Measurements from ENCODE around the gene XRCC6. TPM values are rescaled to one million over a fixed set of nuclear protein-coding genes. Genes with fewer than 3 reads are reported as not detected.
A peak's percentile ranks its signal among the peaks of the same experiment; 100 is the strongest.
"Not testable (repeated sequence)": the region's sequence is repeated elsewhere in the genome, so short reads cannot be mapped to it uniquely, and the experiment has no call there.

XRCC6 gene
- polyA plus RNA-seq, 3 donors from 2014 or later = 351 to 473 (median 385) TPM

- peaks cover 30 to 65% of the 10 kb centered on the region in 2 donors for H3K4me1 Mint-ChIP-seq
- peak overlapping the region in 2 of 6 donors; percentile 97 to 98 for H3K27ac Mint-ChIP-seq
- not testable (repeated sequence) for H3K9me3 Mint-ChIP-seq, H3K36me3 Mint-ChIP-seq, DNase-seq
- H3K27me3 Mint-ChIP-seq (ENCODE audit: low read depth in 3 of 3) = peaks cover 5 to 12% (median 11%) of the 10 kb centered on the region in 3 donors
- peak overlapping the region; percentile 93 to 98 (median 94) for H3K4me3 Mint-ChIP-seq
These were observed 65.8 kb downstream of the XRCC6 start for GRCh38 chr22:41686890-41687289.

GRCh38 chr22:41687901-41688364 lies 66.8 kb downstream of the XRCC6 start:
- peak overlapping the region; percentile 97 to 99 (median 98) for H3K27ac Mint-ChIP-seq
- no peaks in the 10 kb centered on the region for H3K9me3 Mint-ChIP-seq
- no peaks in the 10 kb centered on the region for H3K36me3 Mint-ChIP-seq
- H3K4me3 Mint-ChIP-seq = peak overlapping the region; percentile 93 to 98 (median 94)
- peak in 1 of 3 donors; percentile 5 for DNase-seq
- peaks cover 5 to 8% (median 6%) of the 10 kb centered on the region in 3 donors for H3K27me3 Mint-ChIP-seq (ENCODE audit: low read depth in 3 of 3)
- peaks cover 25 to 55% of the 10 kb centered on the region in 2 donors for H3K4me1 Mint-ChIP-seq

GRCh38 chr22:41688365-41689211 lies 67.5 kb downstream of the XRCC6 start, which contains the start of gene SNU13:
Gene SNU13, minus strand, starts transcription at chr22:41688867. Its CDS starts 71 bp downstream, at chr22:41688796.
- peak within 1 kb of the TSS; percentile 93 to 98 (median 94) for H3K4me3 Mint-ChIP-seq
- DNase-seq = peak; percentile 90 to 91 (median 90)
- peak within 1 kb of the TSS; percentile 97 to 99 (median 98) for H3K27ac Mint-ChIP-seq
- peaks cover 5 to 8% (median 6%) of the 10 kb centered on the region in 3 donors for H3K27me3 Mint-ChIP-seq (ENCODE audit: low read depth in 3 of 3)
- peaks cover 23 to 49% of the 10 kb centered on the region in 2 donors for H3K4me1 Mint-ChIP-seq
- no peaks in the 10 kb centered on the region for H3K36me3 Mint-ChIP-seq
- no peaks in the 10 kb centered on the region for H3K9me3 Mint-ChIP-seq

GRCh38 chr22:41690476-41690875 lies 69.4 kb downstream of the XRCC6 start:
- no peaks in the 10 kb centered on the region for H3K9me3 Mint-ChIP-seq
- peaks cover 23 to 43% of the 10 kb centered on the region in 2 donors for H3K4me1 Mint-ChIP-seq
- H3K27me3 Mint-ChIP-seq (ENCODE audit: low read depth in 3 of 3) = peaks cover 5 to 8% (median 6%) of the 10 kb centered on the region in 3 donors
- no peaks in the 10 kb centered on the region for H3K36me3 Mint-ChIP-seq
- no peak for DNase-seq
- H3K4me3 Mint-ChIP-seq = peak overlapping the region; percentile 7 to 94 (median 44)
- H3K27ac Mint-ChIP-seq = peak overlapping the region; percentile 81 to 99 (median 98)

GRCh38 chr22:41695211-41695610 lies 74.1 kb downstream of the XRCC6 start:
- no peak for DNase-seq
- H3K4me3 Mint-ChIP-seq = no peak overlapping the region
- no peaks in the 10 kb centered on the region for H3K36me3 Mint-ChIP-seq
- peaks cover 9 to 22% of the 10 kb centered on the region in 2 donors for H3K4me1 Mint-ChIP-seq
- H3K27ac Mint-ChIP-seq = no peak overlapping the region
- H3K9me3 Mint-ChIP-seq = no peaks in the 10 kb centered on the region
- peaks cover 3 to 7% (median 3%) of the 10 kb centered on the region in 3 donors for H3K27me3 Mint-ChIP-seq (ENCODE audit: low read depth in 3 of 3)

GRCh38 chr22:41696703-41697102 lies 75.6 kb downstream of the XRCC6 start:
- DNase-seq = no peak
- H3K36me3 Mint-ChIP-seq = no peaks in the 10 kb centered on the region
- peaks cover 9 to 12% of the 10 kb centered on the region in 2 donors for H3K4me1 Mint-ChIP-seq
- H3K9me3 Mint-ChIP-seq = no peaks in the 10 kb centered on the region
- no peak overlapping the region for H3K4me3 Mint-ChIP-seq
- H3K27me3 Mint-ChIP-seq (ENCODE audit: low read depth in 3 of 3) = peaks cover 3 to 5% (median 3%) of the 10 kb centered on the region in 3 donors
- peak overlapping the region in 3 of 6 donors; percentile 74 to 84 (median 75) for H3K27ac Mint-ChIP-seq

- Mint-ChIP-seq H3K27ac (peak overlapping the region in 4 of 6 donors; percentile 59 to 84 (median 74)), H3K4me3 (peak overlapping the region; percentile 44 to 75 (median 67)), H3K9me3 (no peaks in the 10 kb centered on the region), H3K36me3 (no peaks in the 10 kb centered on the region), H3K27me3 (ENCODE audit: low read depth in 3 of 3) (peaks cover 3 to 5% (median 3%) of the 10 kb centered on the region in 3 donors), H3K4me1 (peaks cover 9 to 12% of the 10 kb centered on the region in 2 donors)
- DNase-seq = peak; percentile 81 to 83 (median 83)
These were observed 76.2 kb downstream of the XRCC6 start for GRCh38 chr22:41697126-41697775.

GRCh38 chr22:41699264-41700107 lies 78.4 kb downstream of the XRCC6 start, which contains the start of gene MEI1:
Gene MEI1, plus strand, starts transcription at chr22:41699503. Its CDS starts 36 bp downstream, at chr22:41699539.
- Mint-ChIP-seq H3K9me3 (no peaks in the 10 kb centered on the region), H3K27ac (peak within 1 kb of the TSS; percentile 46 to 90 (median 81)), H3K4me1 (peaks cover 9 to 12% of the 10 kb centered on the region in 2 donors), H3K4me3 (peak within 1 kb of the TSS; percentile 74 to 92 (median 79)), H3K36me3 (no peaks in the 10 kb centered on the region), H3K27me3 (ENCODE audit: low read depth in 3 of 3) (peaks cover 3 to 8% (median 3%) of the 10 kb centered on the region in 3 donors)
- DNase-seq = peak; percentile 80 to 83 (median 83)

GRCh38 chr22:41700108-41700364 lies 78.9 kb downstream of the XRCC6 start:
- Mint-ChIP-seq H3K36me3 (no peaks in the 10 kb centered on the region), H3K4me1 (peaks cover 9 to 12% of the 10 kb centered on the region in 2 donors), H3K9me3 (no peaks in the 10 kb centered on the region), H3K4me3 (peak overlapping the region in 1 of 5 donors; percentile 6), H3K27ac (no peak overlapping the region), H3K27me3 (ENCODE audit: low read depth in 3 of 3) (peaks cover 3 to 8% (median 3%) of the 10 kb centered on the region in 3 donors)
- DNase-seq = no peak

- Mint-ChIP-seq H3K9me3 (no peaks in the 10 kb centered on the region), H3K36me3 (no peaks in the 10 kb centered on the region), H3K27ac (no peak overlapping the region), H3K4me3 (no peak overlapping the region), H3K4me1 (peaks cover 3 to 6% of the 10 kb centered on the region in 2 donors), H3K27me3 (ENCODE audit: low read depth in 3 of 3) (peaks cover 3 to 6% (median 3%) of the 10 kb centered on the region in 3 donors)
- no peak for DNase-seq
These were observed 81.7 kb downstream of the XRCC6 start for GRCh38 chr22:41702763-41703162.

GRCh38 chr22:41709341-41709740 lies 88.2 kb downstream of the XRCC6 start:
- no peaks in the 10 kb centered on the region for H3K36me3 Mint-ChIP-seq
- no peak overlapping the region for H3K4me3 Mint-ChIP-seq
- H3K27ac Mint-ChIP-seq = no peak overlapping the region
- no peaks in the 10 kb centered on the region for H3K9me3 Mint-ChIP-seq
- no peaks in the 10 kb centered on the region for H3K27me3 Mint-ChIP-seq (ENCODE audit: low read depth in 3 of 3)
- no peaks in the 10 kb centered on the region for H3K4me1 Mint-ChIP-seq
- no peak for DNase-seq

- peaks cover 0 to under 1% (median 0%) of the 10 kb centered on the region in 3 donors for H3K27me3 Mint-ChIP-seq (ENCODE audit: low read depth in 3 of 3)
- H3K27ac Mint-ChIP-seq = no peak overlapping the region
- H3K36me3 Mint-ChIP-seq = no peaks in the 10 kb centered on the region
- no peak overlapping the region for H3K4me3 Mint-ChIP-seq
- DNase-seq = no peak
- H3K9me3 Mint-ChIP-seq = no peaks in the 10 kb centered on the region
- H3K4me1 Mint-ChIP-seq = no peaks in the 10 kb centered on the region
These were observed 91.9 kb downstream of the XRCC6 start for GRCh38 chr22:41713004-41713403.
